NCI-H2171 (cell line): ENCODE measurements around the gene GBP2.

Experiments
- DNase-seq: peaks from one replicate; lab custom pipeline; 2025; lab: John Stamatoyannopoulos, UW

GBP2 gene

GRCh38 chr1:89064632-89065031 is 61.3 kb downstream of the GBP2 start:
- no peak for DNase-seq

DNA sequence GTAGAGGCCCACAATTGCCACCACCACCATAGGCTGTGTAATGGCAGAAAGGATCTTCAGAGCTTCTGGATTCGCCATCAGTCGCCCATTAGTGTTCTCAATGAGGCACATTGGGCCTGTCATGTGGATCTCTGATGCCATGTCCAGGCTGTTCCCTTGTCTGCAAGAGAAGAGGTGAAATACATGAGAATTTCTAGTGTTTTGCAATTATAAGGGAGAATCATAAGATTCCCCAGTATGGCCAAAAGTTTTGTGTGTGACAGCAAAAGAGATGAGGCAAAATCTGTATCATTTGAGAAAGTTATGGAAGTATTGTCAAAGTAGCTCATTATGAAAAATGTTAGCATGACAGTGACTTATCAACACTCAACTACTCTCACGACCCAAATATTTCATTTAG is 62.8 kb downstream of the GBP2 start:
- DNase-seq = no peak

- DNase-seq = no peak
Observed at GRCh38 chr1:89060091-89060490, 65.8 kb downstream of the GBP2 start.
